Astrocyte (in vitro differentiated cells and primary cell): Measurements from ENCODE around the gene NOL7.

ENCODE experiments used
- EZH2 ChIP-seq: IDR thresholded peaks from 2 replicates; pipeline ENCODE4 v1.6.1; 2012; ENCODE audit warnings: mild to moderate bottlenecking, low read length, inconsistent platforms; ENCODE audit not compliant: insufficient read depth
- TF ChIP-seq, protein P1 (sequence below): IDR thresholded peaks from 2 replicates; pipeline ENCODE4 v1.5.1; 2011; ENCODE audit warnings: low read depth, mild to moderate bottlenecking, inconsistent platforms, low read length, moderate library complexity; ENCODE audit not compliant: insufficient read depth

GRCh38 chr6:13565921-13566320, 49.2 kb upstream of the NOL7 start:
- TF ChIP-seq, protein P1, sequence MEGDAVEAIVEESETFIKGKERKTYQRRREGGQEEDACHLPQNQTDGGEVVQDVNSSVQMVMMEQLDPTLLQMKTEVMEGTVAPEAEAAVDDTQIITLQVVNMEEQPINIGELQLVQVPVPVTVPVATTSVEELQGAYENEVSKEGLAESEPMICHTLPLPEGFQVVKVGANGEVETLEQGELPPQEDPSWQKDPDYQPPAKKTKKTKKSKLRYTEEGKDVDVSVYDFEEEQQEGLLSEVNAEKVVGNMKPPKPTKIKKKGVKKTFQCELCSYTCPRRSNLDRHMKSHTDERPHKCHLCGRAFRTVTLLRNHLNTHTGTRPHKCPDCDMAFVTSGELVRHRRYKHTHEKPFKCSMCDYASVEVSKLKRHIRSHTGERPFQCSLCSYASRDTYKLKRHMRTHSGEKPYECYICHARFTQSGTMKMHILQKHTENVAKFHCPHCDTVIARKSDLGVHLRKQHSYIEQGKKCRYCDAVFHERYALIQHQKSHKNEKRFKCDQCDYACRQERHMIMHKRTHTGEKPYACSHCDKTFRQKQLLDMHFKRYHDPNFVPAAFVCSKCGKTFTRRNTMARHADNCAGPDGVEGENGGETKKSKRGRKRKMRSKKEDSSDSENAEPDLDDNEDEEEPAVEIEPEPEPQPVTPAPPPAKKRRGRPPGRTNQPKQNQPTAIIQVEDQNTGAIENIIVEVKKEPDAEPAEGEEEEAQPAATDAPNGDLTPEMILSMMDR, result no peak
- TF ChIP-seq EZH2, result no peak
